OCI-M1 (cell line): ENCODE results near the gene STX3.
"Not testable (repeated sequence)": the region's sequence is repeated elsewhere in the genome, so short reads cannot be mapped to it uniquely, and the experiment has no call there.

Experiments
- DNase-seq: peaks from one replicate; lab custom pipeline; 2025; lab: John Stamatoyannopoulos, UW

Gene STX3

GRCh38 chr11:59842316-59842715, 87.1 kb downstream of the STX3 start:
- DNase-seq = no peak

GRCh38 chr11:59845399-59845798, 90.2 kb downstream of the STX3 start, which contains the start of gene CBLIF:
CBLIF (minus strand) TSS chr11:59845499; CDS start chr11:59845453, 46 bp downstream.
- DNase-seq = no peak

GRCh38 chr11:59846556-59846955, 91.4 kb downstream of the STX3 start:
- DNase-seq = no peak

GRCh38 chr11:59847626-59848025, 92.5 kb downstream of the STX3 start:
- no peak for DNase-seq

- not testable (repeated sequence) for DNase-seq
Observed at GRCh38 chr11:59848439-59848838, 93.3 kb downstream of the STX3 start.

GRCh38 chr11:59849129-59849528, 94.0 kb downstream of the STX3 start:
- no peak for DNase-seq

- DNase-seq = not testable (repeated sequence)
Observed at GRCh38 chr11:59849551-59849950, 94.4 kb downstream of the STX3 start.

- not testable (repeated sequence) for DNase-seq
Observed at GRCh38 chr11:59851416-59851815, 96.2 kb downstream of the STX3 start.

GRCh38 chr11:59854871-59855270, 99.7 kb downstream of the STX3 start:
- DNase-seq = no peak
